ENCODE data around the gene TSSC4.
A peak's percentile ranks its signal among the peaks of the same experiment; 100 is the strongest.

The TSSC4 gene

DNA sequence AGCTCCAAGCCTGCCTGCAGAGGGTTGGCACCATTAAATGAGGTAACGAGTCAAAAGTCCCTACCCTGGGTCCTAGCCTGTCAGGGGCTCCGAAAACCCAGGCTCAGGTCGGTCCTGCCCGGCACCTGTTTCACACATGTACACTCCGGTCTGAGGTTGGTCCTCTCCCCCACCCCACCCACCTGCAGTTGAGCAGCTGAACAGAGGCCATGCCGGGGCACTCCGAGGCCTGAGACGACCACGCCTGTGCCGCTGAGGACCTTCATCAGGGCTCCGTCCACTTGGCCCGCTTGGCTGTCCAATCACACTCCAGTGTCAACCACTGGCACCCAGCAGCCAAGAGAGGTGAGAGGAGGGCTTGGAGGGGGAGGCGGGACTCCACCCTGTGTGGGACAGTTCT, 1.6 kb downstream of the TSSC4 start:
- DNase-seq: no peak

DNA sequence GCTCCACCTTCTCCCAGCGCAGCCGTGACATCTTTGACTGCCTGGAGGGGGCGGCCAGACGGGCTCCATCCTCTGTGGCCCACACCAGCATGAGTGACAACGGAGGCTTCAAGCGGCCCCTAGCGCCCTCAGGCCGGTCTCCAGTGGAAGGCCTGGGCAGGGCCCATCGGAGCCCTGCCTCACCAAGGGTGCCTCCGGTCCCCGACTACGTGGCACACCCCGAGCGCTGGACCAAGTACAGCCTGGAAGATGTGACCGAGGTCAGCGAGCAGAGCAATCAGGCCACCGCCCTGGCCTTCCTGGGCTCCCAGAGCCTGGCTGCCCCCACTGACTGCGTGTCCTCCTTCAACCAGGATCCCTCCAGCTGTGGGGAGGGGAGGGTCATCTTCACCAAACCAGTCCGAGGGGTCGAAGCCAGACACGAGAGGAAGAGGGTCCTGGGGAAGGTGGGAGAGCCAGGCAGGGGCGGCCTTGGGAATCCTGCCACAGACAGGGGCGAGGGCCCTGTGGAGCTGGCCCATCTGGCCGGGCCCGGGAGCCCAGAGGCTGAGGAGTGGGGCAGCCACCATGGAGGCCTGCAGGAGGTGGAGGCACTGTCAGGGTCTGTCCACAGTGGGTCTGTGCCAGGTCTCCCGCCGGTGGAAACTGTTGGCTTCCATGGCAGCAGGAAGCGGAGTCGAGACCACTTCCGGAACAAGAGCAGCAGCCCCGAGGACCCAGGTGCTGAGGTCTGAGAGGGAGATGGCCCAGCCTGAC, 2.5 kb downstream of the TSSC4 start:
- DNase-seq: no peak

DNA sequence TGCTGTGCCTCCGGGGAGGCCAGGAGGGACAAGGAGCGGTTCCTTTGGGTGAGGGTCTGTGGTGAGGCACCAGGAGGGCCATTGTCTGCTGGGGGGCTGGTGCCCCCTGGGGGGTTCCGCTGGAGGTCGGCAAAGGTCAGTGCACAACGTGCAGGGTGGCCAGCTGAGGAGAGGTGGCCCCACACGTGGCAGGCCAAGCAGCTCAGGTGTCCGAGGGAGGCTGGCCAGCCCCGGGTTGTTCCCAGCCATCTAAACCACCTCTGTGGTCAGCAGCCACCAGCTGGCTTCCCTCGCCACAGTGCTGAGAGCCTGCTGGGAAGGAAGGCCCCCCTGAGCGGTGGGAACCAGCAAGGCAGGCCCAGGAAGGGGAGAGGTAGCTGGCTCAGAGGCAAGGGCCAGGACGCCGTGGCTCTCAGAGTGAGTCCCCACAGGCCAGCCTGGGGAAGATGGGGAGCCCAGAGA, 4.2 kb downstream of the TSSC4 start:
- DNase-seq: no peak

DNA sequence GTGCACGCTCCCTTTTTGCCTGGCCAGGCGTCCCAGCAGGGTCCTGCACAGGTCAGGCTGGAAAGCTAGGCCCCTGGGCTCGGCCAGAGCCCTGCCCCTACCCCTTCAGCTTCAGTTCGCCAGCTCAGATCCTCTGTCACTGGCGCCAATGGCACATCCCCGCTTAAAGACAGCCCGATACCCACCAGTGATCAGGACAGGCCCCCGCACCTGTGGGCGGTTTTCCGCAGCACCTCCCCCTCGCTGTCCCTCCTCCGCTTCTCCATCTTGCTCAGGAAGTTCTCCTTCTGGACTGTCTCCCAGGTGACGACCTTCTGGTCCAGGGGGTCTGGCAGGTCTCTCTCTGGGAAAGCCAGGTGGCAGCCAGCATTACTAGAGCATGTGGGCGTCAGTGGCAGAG, 5.9 kb downstream of the TSSC4 start:
- no peak for DNase-seq

DNA sequence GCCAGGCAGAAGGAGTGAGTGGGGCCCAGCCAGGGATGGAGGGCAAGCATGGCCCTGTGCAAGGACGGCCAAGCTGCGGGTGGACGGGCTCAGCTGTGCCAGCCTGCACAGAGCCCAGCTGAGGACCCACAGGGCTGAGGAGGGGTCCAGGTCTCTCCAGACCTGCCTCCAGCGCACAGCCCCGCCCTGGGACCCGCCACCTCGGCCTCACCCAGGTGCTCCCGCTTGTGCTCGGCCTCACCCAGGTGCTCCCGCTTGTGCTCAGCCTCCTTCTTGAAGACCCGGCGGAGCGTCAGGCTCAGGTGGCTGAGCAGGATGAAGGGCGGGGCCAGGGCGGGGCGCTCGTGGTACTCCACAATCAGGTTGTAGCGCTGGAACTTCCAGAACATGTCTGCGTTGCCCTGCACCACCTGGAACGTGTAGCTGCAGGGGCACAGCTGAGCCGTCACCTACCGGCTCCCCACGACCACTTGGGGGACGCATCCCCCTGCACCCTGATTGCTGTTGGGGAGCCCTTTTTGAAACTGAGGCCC, 6.4 kb downstream of the TSSC4 start:
- DNase-seq: no peak

DNA sequence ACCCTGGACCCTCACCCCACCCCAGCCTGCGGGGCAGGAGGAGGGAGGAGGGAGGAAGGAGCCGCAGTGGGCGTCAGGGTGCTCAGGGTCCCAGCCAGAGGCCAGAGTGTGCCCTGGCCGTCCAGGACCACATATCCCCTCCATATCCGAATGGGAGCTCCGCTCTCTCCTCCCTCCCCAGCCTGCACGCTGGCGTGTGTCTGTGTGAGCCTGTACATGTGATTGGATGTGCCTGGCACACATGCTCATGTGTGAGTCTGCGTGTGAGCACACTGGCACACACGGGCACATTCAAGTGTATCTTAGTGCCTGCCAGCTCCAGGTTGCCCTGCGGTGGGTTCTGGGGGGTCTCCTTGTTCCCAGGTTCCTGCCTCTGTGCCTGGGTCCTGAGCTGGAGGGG, 8.1 kb downstream of the TSSC4 start:
- DNase-seq: no peak

DNA sequence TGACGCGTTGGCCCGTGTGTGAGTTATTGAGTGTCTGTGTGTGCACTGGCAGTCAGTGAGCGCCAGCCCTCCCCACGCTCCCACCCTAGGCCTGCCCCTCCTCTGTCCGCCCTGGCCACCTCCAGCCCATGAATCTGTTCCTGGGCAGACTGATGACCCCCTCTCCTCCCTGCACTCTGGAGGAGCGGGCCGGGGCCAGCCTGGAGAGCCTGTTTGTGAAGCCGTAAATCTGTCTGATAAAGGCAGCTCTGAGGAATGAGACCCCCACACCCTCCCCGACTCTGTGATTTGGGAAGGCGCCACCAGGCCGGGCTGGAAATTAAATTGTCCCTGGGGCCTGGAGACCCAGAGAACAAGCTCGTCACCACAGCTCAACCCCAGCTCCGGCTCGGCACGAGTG, 8.6 kb downstream of the TSSC4 start:
- no peak for DNase-seq

DNA sequence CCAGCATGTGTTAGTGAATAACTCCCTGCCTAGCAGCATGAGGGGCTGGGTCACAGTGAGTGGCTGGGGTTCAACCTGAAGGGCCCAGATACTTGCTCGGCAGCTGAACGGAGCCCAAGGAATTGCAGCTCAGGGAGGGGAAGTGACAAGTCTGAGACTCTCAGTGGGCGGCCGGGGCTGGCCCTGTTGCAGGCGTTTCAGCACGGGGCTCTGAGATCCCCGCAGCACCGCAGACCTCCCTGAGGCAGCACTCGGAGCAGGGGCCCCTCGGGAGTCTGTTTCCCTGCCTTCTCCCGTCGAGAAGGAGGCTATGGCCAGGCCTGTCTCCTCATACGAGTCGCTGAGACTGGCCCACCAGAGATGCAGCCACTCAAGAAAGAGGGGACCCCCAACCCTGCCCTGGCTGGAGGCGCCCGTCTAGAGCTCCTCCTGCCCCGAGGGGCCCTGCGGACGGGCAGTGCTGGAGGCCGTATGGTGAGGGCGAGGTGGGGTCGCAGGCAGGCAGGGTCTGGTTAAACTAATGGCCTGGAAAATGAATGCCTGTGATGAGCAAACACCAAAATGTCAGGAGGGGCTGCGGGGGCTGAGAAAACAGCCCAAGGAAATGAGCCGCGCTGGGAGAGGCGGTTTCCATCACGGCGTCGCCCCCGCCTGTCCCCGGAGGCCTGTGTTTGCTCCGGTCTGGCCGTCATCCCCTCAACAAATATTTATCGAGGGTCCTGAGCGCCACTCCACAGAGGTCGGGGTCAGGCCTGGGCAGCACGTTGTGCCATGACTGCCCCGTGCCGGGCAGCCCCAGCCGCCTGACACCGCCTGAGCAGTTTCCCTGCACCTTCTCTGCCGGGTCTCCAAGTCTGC, 9.3 kb downstream of the TSSC4 start:
- DNase-seq: no peak

DNA sequence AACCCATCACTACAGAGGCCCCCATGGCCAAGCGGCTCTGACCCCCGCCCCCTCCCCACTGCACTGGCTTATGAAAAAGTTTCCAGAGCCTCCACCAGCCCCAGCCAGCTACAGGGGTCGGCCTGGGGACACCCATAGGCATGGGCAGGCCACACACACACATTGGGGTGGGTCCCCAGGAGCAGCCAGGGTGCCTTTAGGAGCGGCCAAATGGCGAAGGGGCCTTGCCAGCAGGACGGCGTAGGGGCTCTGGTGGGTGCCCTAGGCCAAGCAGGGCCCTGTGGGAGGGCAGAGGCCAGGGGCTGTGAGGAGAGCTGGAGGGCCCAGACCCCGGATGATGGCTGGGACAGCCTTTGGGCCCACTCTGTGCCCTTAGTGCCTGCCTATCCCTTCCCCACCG, 10.1 kb downstream of the TSSC4 start:
- DNase-seq: no peak

DNA sequence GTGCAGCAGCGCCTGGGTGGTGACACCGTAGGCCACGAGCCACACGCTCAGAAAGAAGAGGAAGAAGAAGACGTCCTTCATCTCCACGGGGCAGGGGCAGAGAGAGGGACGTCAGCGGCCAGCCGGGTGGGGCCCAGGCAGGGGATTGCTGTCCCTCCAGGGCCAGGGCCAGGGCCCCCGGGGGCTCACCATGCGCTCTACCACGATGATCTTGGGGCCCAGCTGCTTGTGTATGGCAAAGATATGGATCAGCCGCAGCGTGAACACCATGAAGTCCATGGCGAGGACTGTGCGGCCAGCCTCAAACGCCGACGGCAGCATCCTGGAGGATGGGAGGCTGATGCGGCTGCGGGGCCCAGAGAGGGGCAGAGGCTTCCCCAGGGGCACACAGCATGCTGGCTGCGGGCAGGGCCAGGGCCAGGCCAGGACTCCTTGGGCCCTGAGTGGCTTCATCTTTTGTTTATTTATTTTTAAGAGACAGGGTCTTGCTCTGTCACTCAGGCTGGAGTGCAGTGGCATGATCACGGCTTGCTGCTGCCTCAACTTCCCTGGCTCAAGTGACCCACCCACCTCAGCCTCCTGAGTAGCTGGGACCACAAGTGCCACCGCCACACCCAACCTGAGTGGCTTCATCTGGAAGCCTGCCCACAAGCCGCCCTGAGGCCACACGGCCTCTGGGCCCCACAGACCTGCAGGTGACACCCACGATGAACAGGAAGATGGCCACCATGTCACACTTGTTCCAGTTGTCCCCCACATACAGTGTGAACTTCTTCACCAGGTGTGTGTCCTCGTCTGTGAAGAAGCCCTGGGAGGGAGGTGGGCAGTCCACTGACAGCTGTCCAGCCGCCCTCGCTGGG, 11.1 kb downstream of the TSSC4 start:
- DNase-seq: no peak

DNA sequence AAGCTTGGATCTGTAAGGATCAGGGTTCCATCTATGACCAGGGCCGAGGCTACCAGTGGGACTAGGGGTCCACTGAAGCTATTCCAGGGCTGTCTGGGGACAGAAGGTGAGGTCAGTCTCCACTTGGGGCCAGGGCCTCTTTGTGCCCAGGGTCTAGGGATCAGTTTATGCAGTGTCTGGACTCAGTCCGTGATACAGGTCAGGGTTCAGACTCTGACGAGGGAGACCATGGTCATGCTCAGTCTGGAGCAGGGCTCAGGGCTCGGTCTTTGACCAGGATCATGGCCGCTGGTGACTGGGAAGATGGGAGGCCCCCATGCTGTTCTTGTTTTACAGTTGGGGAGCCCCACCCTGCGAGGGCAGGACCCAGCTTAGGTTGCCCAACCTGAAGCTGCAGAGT, 11.8 kb downstream of the TSSC4 start:
- DNase-seq: no peak

DNA sequence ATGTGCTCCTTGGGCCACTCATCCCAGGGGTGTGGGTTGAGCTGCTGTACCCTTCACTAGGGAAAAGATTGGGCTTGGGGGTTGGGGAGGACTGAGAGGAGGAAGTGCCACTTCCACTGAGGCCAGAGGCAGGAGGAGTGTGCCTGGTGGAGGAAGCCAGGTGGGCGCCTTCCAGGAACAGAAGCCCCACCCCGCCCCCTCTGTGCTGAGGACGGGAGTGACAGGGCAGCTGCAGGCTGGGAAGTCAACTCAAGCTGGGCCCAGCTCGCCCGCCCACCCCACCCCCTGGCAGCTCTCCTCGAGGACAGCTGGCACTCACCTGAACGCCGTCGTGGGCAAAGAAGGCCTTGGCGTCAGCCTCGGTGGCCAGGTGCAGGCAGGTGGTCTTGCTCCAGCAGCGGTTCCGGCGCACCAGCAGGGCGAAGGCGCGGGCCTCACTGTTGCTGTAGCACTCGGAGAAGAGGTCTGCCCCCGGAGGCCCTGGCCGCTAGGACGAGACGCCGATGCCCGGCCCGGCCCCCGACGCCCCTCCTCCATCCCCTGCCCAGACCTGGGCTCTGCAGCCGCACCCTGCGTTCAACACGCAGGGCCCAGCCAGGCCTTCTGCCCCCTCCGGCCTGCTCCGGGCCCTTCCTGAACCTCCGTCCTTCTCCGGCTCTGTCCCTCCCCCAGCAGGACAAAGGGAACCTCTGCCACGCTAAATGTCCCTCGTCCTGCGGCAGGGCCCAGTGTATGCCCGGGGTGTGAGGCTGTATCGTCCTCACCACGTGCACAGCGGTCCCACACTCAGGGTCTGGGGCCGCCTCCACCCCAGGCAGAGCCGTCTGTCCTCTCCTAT, 13.4 kb downstream of the TSSC4 start:
- DNase-seq: no peak

DNA sequence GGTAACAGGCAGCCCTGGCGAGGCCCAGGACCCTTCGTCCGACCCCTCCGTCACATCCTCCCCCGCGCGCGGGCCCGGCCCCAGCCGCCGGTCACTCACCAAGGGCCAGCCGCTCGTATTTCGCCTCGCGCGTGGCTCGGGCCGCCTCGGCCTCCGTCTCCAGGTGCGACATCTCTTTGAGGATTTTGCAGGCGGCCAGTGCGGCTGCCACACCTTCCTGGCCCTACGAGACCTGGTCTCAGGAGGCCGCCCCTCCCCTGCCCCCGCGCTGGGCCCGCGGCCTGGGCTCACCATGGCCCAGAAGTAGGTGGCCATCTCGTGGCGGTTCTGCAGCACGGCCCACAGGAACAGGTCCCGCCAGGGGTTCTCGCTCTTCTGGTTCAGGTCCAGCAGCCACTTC, 14.1 kb downstream of the TSSC4 start:
- no peak for DNase-seq

DNA sequence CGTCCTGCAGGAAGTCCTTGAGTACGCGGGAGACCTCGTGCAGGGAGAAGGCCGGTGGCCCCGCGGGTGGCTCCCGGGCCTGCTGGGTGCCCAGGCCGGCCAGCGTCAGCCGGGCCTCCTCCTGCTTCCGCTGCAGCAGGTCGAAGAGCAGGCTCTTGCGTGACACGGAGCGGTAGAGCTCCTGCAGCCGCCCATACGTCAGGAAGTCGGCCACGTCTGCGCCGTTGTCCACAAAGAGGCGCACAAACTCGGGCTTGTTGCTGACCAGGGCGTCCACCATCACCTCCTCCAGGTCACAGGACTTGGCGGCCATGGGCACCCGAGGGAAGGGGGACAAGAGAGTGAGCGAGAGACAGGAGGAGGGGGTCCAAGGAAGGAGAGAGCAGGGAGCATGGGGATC, 14.6 kb downstream of the TSSC4 start:
- DNase-seq: no peak

DNA sequence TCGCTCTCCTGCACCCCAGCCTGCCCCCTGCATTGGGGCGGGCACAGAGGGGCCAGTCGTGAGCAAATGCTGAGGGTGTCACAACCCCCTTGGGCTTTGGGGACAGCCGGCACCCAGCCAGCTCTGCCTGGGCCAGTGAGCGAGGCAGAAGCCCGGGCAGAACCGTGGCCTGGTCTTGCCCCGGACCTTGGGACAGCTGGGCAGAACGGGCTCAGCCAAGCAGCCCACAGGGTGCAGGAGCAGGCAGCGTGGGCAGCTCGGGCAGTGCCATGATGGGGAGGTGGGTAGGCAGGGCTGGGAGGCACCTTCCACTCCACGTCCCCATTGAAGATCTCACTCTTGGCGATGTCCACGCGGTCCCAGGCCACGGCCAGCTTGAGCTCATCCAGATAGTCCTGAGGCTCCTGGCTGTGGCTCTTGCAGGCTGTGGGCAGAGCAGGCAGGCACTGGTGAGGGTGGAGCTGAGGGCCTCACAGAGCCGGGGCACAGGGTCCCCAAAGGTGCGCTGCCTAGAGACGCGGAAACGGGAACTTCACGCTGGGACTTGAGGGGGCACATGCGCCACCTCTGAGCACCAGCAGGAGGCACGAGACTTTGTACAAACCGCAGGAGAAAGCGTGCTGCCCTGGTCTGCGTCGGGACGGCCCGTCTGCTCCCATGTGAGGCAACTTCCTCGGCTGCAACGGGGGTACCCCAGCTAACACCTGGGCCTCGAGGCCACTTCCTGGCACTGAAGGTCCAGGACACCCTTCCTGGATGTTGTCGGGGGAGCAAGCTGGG, 15.2 kb downstream of the TSSC4 start:
- no peak for DNase-seq

DNA sequence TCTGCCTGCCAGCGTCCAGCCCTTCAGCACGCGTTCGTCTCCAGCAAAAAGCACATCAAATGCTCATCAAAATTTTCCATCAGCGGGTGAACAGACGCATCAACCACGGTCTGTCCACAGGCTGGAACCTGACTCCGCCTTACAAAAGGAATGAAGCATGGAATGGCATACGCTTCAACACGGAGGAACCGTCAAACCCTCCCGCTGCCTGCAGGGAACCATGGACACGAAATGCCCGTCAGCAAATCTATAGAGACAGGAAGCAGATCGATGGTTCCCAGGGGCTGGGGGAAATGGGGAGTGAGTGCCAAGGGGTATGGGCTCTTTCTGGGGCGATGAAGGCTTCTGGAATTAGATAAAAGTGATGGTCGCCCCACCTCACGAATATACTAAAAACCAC, 16.2 kb downstream of the TSSC4 start:
- no peak for DNase-seq

DNA sequence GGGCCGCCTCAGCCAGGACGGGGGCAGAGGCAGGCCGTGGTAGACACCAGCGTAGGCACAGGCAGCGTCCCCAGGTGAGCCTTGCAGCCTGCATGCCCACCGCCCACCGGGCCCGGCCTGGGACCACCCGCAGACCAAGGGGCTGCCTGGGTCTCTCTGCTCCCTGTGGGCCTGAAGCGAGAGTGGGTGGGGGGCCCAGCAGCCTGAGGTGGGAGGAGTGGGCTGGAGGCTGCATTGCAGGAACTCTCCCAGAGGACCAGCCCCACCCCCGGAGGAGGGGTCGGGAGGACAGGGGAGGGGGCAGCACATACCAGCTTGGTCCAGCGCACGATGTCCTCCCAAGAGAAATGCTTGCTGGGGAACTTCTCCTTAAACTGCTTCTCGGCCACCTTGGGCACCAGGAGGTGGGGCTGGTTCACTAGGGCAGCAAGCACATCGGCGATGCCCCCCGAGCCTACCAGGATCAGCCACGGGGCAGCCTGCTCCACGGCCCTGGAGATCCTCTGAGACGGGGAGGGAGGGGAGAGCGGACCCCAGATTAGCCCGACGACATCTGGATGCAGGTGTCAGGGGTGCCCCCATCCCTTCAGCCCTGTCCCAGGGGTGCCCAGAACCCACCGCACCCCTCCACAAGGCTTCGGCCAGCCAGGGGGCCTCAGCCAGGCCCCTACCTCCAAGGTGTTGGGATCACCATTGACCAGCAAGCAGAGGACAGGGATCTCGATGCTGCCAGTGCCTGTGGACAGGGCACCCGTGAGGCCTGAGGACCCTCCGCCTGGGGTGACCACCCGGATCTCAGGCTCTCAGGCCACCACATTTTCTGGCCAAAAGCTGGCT, 17.5 kb downstream of the TSSC4 start:
- no peak for DNase-seq

DNA sequence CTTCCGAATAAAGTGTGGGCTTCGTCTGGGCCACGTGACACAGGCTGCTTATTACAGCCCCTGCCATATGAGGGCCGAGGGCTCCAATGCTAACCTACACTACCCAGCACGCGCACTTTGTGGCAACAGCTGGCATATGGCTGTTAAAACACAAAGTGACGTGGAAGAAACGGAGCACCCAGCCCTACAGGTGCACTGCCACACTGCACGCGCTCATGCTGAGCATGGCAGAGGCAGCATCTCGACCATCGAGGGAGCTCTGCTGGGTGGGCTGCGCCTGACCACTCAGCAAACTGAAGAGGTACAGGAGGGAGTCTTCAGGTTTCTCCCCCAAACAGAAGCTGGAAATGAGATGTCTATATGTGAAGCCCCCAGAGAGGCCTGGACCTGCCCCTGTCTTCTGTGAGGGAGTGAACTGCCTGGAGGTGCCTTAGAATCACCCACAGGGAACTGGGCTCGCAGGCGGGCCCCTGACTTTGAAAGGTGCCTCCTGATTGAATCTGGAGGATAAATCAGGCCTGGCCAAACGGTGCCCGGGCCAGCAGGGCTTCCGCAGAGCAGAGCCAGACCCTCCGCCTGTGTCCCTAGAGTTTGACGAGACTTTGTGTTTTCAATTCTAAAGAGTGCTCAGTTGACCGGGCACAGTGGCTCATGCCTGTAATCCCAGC, 18.3 kb downstream of the TSSC4 start:
- DNase-seq: no peak

DNA sequence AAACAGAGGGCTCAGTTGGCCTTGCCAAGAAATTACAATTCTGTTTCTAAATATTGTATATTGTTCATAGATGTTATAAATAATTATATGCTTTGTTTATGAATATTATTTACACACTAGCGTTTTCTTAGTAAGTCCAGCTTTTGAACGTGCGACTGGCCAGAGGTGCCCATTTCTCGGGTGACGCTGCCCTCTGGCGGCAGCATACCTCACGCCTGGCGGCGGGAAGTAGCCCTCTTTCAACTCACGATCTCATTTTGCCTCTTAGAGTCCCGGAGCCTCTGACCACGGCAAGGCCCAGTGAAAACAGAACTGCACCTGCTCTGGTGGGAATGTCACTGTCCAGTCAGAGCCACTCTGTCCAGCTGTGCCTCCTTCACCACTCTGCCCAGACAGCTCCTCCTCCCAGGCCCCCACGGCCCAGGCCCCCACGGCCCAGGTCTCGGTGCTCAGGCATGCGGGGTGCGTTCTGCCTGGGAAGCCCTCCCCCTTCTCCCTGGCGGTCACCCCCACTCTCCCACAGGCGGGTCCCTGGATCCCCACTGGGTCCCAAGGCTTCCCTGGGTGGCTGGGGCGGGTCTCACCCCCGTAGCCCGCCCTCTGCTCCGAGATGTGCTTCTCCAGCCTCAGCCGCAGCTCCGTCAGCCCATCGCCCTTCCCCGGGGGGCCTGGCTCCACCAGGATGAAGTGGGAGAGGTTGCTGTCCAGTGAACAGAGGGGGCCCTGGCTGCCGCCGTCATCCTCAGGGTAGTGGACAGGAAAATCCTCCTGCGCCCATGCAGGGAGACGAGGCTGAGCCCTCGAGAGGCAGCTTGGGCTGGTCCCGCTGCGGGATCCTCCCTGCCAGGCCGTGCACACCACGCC, 19.3 kb downstream of the TSSC4 start:
- DNase-seq: peak; percentile 72
